SH-SY5Y (cell line): ENCODE results near the gene SEPTIN2.

Experiments used
- GATA2 ChIP-seq: IDR thresholded peaks from 2 replicates; pipeline ENCODE4 v1.6.1; 2011; ENCODE audit warnings: mild to moderate bottlenecking, low read depth, low read length
- GATA3 ChIP-seq: IDR thresholded peaks from 2 replicates; pipeline ENCODE4 v1.6.1; 2011; ENCODE audit warnings: low read depth, mild to moderate bottlenecking, low read length, moderate library complexity

DNA sequence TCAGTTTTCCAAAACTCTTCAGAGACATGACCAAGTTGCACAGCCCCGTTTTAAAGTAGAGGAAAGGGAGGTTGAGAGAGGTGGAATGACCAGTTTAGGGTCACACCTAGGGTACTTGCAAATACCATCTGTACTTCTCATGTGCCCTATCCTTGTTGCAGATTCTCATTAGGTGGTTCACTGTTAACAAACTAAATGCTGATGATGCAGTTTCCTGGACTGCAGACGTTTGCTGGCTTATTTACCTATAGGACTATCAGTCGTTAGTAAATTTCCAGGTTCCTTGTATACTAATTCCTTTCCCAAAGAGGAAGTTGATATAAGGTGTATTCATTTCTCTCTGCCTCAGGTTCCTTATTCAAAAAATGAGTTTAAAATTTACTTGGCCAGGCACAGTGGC lies 41.8 kb downstream of the SEPTIN2 start:
- TF ChIP-seq GATA3 (no peak), GATA2 (no peak)
